Epithelial cell of esophagus (primary cell): ENCODE measurements around the gene PRXL2A.

Experiments used
- DNase-seq: peaks from one replicate; pipeline ENCODE4 v3.0.0; 2010; ENCODE audit warnings: low read depth
- H3K4me3 ChIP-seq: 2 replicates; pipeline ENCODE4 v1.5.1; 2011; ENCODE audit warnings: mild to moderate bottlenecking, low read length, control low read depth
- CTCF ChIP-seq: IDR thresholded peaks from 2 replicates; pipeline ENCODE4 v1.5.1; 2011; ENCODE audit warnings: low read depth, mild to moderate bottlenecking, low read length, control low read depth, inconsistent platforms; ENCODE audit not compliant: insufficient read depth; ENCODE audit errors: missing control alignments

The PRXL2A gene

GRCh38 chr10:80444124-80444523 lies 35.8 kb downstream of the PRXL2A start:
- no peak for DNase-seq
- H3K4me3 ChIP-seq: no peak overlapping the region
- TF ChIP-seq CTCF: no peak

GRCh38 chr10:80444646-80445319 lies 36.4 kb downstream of the PRXL2A start:
- TF ChIP-seq CTCF: peak; percentile 94
- DNase-seq: peak; percentile 76
- no peak overlapping the region for H3K4me3 ChIP-seq

DNA sequence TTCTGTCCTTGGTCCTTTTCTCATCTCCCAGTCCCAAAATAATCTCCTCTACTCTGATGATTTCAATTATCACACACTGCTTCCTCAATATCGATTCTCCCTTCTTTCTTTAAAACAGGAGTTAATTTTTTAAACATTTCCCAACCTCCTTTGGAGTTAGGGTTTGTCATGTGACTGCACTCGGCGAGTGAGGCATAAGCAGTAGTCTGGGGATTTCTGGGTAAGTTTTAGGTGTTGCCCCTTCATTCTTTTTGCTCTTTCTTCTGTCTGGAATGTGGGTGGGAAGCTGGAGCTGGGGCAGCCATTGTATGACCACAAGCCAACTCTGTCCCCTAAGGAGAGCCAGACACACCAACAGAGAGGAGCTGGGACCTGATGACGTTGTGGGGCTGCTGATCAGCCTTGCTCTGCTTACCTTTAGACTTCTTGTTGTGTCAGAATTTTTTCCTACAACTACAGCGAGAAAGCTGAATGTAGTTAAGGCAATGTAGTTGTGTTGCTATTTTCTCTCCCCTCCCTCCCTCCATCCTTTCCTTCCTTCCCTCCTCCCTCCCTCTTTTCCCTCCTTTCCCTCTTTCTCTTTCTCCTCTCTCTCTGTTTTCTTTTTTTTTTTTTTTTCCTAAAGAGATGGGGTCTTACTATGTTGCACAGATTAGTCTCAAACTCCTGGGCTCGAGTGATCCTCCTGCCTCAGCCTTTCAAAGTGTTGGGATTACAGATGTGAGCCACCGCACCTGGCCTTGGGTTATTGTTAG lies 39.3 kb downstream of the PRXL2A start:
- no peak for DNase-seq
- no peak for TF ChIP-seq CTCF
- H3K4me3 ChIP-seq: no peak overlapping the region

DNA sequence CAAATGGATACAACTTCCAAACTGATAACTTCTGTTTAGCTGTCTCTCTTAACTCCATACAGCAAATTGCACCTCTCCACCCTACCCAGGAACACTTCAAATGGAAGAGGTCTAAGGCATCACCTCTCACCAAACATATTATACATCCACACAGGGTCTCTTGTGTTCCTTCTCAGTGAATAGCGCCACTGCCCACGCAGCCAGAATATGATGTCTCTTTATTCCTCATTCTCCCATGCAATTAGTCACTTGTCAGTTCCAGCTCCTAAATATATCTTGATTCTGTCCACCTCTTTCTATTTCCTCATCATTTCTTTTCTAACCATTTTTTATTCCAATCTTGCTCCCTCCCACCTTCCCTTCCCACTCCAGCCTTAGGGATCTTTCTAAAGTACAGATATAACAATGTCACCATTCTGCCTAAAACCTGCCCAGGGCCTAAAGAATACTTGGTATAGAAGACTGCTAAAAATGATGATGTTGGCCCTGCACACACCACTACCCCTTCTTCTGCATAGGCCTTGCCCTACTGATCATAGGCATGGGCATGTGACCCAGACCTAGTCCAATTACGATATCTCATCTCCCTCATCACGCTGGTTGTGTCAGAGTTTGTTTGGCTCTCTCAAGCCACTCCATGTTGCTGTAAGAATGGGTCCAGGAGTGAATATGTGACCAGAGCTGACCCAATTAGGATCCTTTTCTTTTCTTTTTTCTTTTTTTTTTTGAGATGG lies 40.0 kb downstream of the PRXL2A start:
- H3K4me3 ChIP-seq: no peak overlapping the region
- no peak for DNase-seq
- TF ChIP-seq CTCF: no peak

DNA sequence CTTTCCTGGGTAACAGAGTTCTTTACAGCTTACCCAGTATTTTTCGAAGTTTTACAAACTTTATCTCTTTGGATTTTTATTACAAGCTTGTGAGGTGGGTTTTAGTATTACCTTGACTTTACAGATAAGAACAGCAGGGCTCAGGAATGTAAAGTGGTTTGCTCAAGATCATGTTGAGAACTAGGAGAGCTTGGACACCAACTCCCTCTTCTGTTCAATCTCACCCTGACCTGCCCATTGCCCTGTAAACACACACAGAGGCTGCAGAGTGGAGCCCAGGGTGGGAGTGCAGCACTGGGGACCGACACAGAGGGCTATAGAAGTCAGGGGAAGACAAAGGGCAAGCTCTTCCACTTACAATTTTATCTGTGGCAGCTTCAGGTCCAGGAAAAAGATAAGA lies 41.2 kb downstream of the PRXL2A start:
- no peak for DNase-seq
- no peak for TF ChIP-seq CTCF
- H3K4me3 ChIP-seq: no peak overlapping the region

- no peak for TF ChIP-seq CTCF
- no peak for DNase-seq
- no peak overlapping the region for H3K4me3 ChIP-seq
Measured at GRCh38 chr10:80451132-80451531, 42.8 kb downstream of the PRXL2A start.
